A673 (cell line): ENCODE results near the gene CCDC148. TPM values are rescaled to one million over a fixed set of nuclear protein-coding genes. Genes with fewer than 3 reads are reported as not detected.

Source experiments
- BruUV-seq: library from RNA; stranded (reverse); fragments of 400-500 nt; replicated peaks from 2 replicates; lab custom pipeline; 2021; lab: Mats Ljungman, UMichigan
- CTCF ChIA-PET: fragments of 300-600 bp; sonication (Branson Sonifier 250); formaldehyde crosslinking; loops from one replicate; lab custom pipeline; 2022; ENCODE audit warnings: antibody characterized with exemption; lab: Charles Lee
- POLR2A ChIA-PET: fragments of 300-600 bp; sonication (Branson Sonifier 250); formaldehyde crosslinking; loops from one replicate; lab custom pipeline; 2022; ENCODE audit warnings: antibody characterized with exemption; ENCODE audit not compliant: low non-redundant PET; lab: Charles Lee
- DNase-seq: peaks from one replicate; pipeline ENCODE4 v3.0.0-alpha.2; 2015; ENCODE audit warnings: low spot score
- H3K27ac ChIP-seq: fragments of 200-600 bp; sonication (generic); 2 replicates; pipeline ENCODE4 v1.5.1; 2016; ENCODE audit warnings: mixed run types, low read depth, mild to moderate bottlenecking, mixed read lengths, antibody characterized with exemption, low read length; ENCODE audit not compliant: poor library complexity, severe bottlenecking
- H3K27me3 ChIP-seq: fragments of 200-600 bp; sonication (generic); replicated peaks from 2 replicates; pipeline ENCODE4 v1.6.1; 2017; ENCODE audit warnings: mixed run types, low read depth, mild to moderate bottlenecking, mixed read lengths, antibody characterized with exemption, low read length; ENCODE audit not compliant: insufficient read depth, poor library complexity
- H3K36me3 ChIP-seq: fragments of 200-600 bp; sonication (generic); 2 replicates; pipeline ENCODE4 v1.6.1; 2016; ENCODE audit warnings: mixed run types, mild to moderate bottlenecking, mixed read lengths, antibody characterized with exemption, low read length; ENCODE audit not compliant: insufficient read depth, poor library complexity, severe bottlenecking
- H3K4me1 ChIP-seq: fragments of 200-600 bp; sonication (generic); 2 replicates; pipeline ENCODE4 v1.6.1; 2017; ENCODE audit warnings: mixed run types, mild to moderate bottlenecking, mixed read lengths, antibody characterized with exemption, low read length; ENCODE audit not compliant: insufficient read depth, poor library complexity, severe bottlenecking
- H3K4me3 ChIP-seq: fragments of 200-600 bp; sonication (generic); 2 replicates; pipeline ENCODE4 v1.5.1; 2016; ENCODE audit warnings: low read depth, mixed run types, mild to moderate bottlenecking, mixed read lengths, low read length; ENCODE audit not compliant: poor library complexity, severe bottlenecking
- H3K9me3 ChIP-seq: fragments of 200-600 bp; sonication (generic); 2 replicates; pipeline ENCODE4 v1.6.1; 2016; ENCODE audit warnings: mixed run types, low read depth, mild to moderate bottlenecking, mixed read lengths, antibody characterized with exemption, low read length; ENCODE audit not compliant: poor library complexity, severe bottlenecking
- EZH2 ChIP-seq: fragments of 200-600 bp; sonication (generic); IDR thresholded peaks from 2 replicates; pipeline ENCODE4 v1.6.1; 2017; ENCODE audit warnings: borderline replicate concordance, low read depth, mild to moderate bottlenecking, mixed read lengths, antibody characterized with exemption, low read length; ENCODE audit not compliant: poor library complexity, severe bottlenecking
- intact Hi-C: fragments of 100-400 bp; cut with micrococcal nuclease; formaldehyde crosslinking; loops from one replicate; pipeline ENCODE4 v1.10.0; 2022; ENCODE audit not compliant: unreplicated experiment
- total RNA-seq: library from RNA; stranded (reverse); gene quantifications from 2 replicates; pipeline ENCODE4 v1.2.3, GENCODE V29; 2021
- TF ChIP-seq, protein P1 (sequence below): fragments of 300-800, 200-600 bp; sonication (generic); conservative IDR thresholded peaks from 2 replicates; pipeline ENCODE4 v1.5.1; 2017; ENCODE audit warnings: low read depth, mild to moderate bottlenecking, antibody characterized with exemption, low read length, moderate library complexity, mixed read lengths

CCDC148 gene
- total RNA-seq, 1 experiment from 2014 or later, result 0.90 TPM

DNA sequence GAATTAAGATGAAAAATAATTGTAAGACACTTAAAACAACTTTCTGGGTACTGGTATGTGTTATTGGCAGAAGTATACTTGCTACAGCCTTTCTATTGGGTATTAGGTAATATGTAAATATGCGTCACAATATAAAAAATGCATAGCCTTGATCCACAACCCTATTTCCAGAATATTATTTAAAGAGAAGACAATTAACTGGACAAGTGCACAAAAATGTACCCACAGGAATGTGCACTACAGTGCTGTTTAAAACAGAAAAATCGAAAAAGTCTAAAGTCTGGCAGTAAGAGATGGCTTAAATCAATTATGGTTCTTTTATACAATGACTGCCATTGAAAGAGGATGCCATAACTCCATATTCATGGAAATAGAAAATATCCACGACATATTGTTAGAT, 205.2 kb downstream of the CCDC148 start:
- CTCF ChIA-PET, result no interaction called here
- Histone ChIP-seq H3K4me1 (peaks cover 7% of the 10 kb centered on the region), H3K27ac (no peak overlapping the region), H3K27me3 (no peaks in the 10 kb centered on the region), H3K36me3 (no peaks in the 10 kb centered on the region), H3K9me3 (no peaks in the 10 kb centered on the region), H3K4me3 (no peak overlapping the region)
- DNase-seq, result no peak
- BruUV-seq, result no TSS peak
- intact Hi-C loops, result no loop called here
- POLR2A ChIA-PET, result no interaction called here
- no peak for TF ChIP-seq EZH2
- TF ChIP-seq, protein P1, sequence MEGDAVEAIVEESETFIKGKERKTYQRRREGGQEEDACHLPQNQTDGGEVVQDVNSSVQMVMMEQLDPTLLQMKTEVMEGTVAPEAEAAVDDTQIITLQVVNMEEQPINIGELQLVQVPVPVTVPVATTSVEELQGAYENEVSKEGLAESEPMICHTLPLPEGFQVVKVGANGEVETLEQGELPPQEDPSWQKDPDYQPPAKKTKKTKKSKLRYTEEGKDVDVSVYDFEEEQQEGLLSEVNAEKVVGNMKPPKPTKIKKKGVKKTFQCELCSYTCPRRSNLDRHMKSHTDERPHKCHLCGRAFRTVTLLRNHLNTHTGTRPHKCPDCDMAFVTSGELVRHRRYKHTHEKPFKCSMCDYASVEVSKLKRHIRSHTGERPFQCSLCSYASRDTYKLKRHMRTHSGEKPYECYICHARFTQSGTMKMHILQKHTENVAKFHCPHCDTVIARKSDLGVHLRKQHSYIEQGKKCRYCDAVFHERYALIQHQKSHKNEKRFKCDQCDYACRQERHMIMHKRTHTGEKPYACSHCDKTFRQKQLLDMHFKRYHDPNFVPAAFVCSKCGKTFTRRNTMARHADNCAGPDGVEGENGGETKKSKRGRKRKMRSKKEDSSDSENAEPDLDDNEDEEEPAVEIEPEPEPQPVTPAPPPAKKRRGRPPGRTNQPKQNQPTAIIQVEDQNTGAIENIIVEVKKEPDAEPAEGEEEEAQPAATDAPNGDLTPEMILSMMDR, result no peak

DNA sequence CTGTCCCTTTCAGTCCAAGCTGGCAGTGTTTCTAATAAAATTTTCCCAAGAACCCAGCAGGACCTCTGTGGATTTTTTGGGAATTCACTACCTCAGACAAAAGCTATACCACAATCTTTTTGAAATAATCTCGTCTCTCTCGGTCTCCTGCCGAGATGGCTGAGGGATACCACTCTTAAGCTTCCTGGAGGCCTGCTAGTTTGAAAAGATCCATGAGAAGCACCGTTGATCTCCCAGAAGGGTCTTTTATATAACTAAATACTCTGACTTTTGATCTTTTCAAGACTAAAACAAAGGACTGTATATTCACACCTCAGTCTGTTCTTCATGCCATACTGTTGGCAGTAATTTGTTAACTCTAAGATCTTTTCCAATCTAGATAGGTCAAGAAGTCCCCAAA, 213.2 kb downstream of the CCDC148 start:
- H3K4me1 ChIP-seq, result no peaks in the 10 kb centered on the region
- POLR2A ChIA-PET, result no interaction called here
- BruUV-seq, result no TSS peak
- H3K36me3 ChIP-seq, result no peaks in the 10 kb centered on the region
- no peak overlapping the region for H3K27ac ChIP-seq
- DNase-seq, result no peak
- intact Hi-C loops, result no loop called here
- TF ChIP-seq EZH2, result no peak
- H3K9me3 ChIP-seq, result no peaks in the 10 kb centered on the region
- CTCF ChIA-PET, result no interaction called here
- no peaks in the 10 kb centered on the region for H3K27me3 ChIP-seq
- H3K4me3 ChIP-seq, result no peak overlapping the region

DNA sequence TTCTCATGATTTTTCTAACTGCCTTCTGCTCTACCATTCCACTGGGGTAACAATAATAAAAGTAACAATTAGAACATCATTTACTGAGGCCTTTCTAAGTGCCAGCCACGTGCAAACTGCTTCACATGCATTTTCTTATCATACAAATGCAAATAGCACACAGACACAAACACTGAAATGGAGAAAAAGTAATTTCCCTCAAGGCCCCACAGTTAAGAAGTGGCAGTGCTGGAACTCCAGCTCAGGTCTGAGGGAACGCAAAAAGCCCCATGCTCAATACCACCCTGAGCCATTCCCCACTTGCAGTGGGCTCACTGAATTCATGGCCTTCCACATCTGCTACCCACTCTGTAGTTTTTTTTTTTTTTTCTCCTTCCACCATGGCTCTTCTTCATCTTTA, 214.3 kb downstream of the CCDC148 start:
- no TSS peak for BruUV-seq
- POLR2A ChIA-PET, result interaction anchor here (0.7 kb wide), 1 partner anchor 81 kb away, joined by 10 read pairs; no protein-coding TSS in a partner anchor
- no peaks in the 10 kb centered on the region for H3K36me3 ChIP-seq
- no peaks in the 10 kb centered on the region for H3K27me3 ChIP-seq
- no peak overlapping the region for H3K4me3 ChIP-seq
- no peaks in the 10 kb centered on the region for H3K4me1 ChIP-seq
- no peak for TF ChIP-seq EZH2
- TF ChIP-seq, protein P1, result no peak
- CTCF ChIA-PET, result no interaction called here
- DNase-seq, result no peak
- no peaks in the 10 kb centered on the region for H3K9me3 ChIP-seq
- intact Hi-C loops, result no loop called here
- no peak overlapping the region for H3K27ac ChIP-seq

DNA sequence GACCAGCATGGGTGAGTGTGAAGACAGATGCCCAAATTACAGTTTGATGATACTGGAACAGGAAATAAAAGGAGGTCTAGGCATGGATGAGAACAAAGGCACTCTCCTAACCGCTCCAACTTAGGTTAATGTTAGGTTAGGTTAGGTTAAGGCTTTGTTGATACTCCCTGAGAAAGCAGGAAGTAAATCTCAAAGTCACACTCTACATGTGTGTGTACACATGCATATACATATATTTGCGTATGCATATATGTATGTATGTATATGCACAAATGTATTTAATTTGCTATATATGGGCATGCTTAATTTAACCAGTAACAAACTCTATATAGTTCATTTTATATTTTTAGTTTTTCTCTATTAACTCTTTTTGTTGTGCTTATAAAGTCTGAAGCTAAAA, 215.6 kb downstream of the CCDC148 start:
- no TSS peak for BruUV-seq
- intact Hi-C loops, result no loop called here
- no peaks in the 10 kb centered on the region for H3K9me3 ChIP-seq
- H3K27ac ChIP-seq, result no peak overlapping the region
- H3K4me3 ChIP-seq, result no peak overlapping the region
- no peak for DNase-seq
- TF ChIP-seq, protein P1, result no peak
- no peak for TF ChIP-seq EZH2
- ChIA-PET CTCF (no interaction called here), POLR2A (no interaction called here)
- no peaks in the 10 kb centered on the region for H3K4me1 ChIP-seq
- H3K27me3 ChIP-seq, result no peaks in the 10 kb centered on the region
- no peaks in the 10 kb centered on the region for H3K36me3 ChIP-seq
